Measurements from ENCODE around the gene ING4. TPM values are rescaled to one million over a fixed set of nuclear protein-coding genes. Genes with fewer than 3 reads are reported as not detected.

Gene ING4
- total and polyA plus RNA-seq, 2 of the 13 experiments (the other 11 are each of a cell fraction or from before 2014, with no cell fraction given): 14.4 to 32.4 TPM

DNA sequence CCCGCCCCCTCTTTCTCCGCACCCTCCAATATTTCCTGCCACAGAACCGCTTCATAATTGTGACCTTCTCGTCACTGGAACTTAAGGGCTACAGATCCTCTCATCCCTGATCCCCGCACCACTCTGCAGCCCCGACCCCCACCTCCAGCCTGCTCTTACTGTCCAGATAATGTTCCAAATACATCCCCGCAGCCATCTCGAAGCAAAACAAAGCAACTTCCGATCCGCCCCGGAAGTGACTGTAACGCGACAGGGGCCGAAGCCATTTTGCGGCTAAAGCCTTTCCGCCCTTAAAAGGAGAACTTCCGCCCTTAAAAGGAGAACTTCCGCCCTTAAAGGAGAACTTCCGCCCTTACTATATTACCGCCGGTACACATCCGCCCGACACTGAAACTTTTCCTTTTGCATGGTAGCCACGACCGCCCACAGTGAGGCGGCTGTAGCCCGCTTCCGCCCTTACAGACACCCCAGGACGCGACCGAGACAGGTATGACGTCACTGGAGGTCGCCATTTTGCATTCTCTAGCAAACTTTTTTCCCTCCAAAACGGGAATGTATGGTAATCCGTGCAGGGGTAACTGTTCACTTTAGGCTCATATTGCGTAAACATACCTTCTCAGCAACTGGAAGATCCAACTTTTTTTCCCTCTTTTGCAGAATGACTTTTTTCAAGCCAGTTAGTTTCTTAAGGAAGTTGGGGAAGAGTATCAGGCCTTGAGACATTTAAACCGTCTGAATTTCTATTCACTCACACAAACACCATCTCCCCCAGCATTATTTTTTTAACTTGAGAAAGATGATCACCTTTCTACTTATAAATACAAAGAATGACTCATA is at the start of gene ING4 (continued):
- TF ChIP-seq ZFP90 (CRISPR knock-in tag; IDR thresholded peaks at IDR 0.05; ENCODE audit: borderline replicate concordance) (0 out of 2 replicates have a peak, but pooled peaks have one; percentile 63), ZNF672 (CRISPR knock-in tag; IDR thresholded peaks at IDR 0.05) (no peak), HOXD1 (CRISPR knock-in tag; IDR thresholded peaks at IDR 0.05) (no peak), ARNT (IDR thresholded peaks at IDR 0.05) (no peak), GATA4 (IDR thresholded peaks at IDR 0.05; ENCODE audit: borderline replicate concordance, low read depth) (no peak), PBX3 (CRISPR knock-in tag; IDR thresholded peaks at IDR 0.05; ENCODE audit: borderline replicate concordance) (no peak), ZBTB7B (CRISPR knock-in tag; IDR thresholded peaks at IDR 0.05) (0 out of 2 replicates have a peak, but pooled peaks have one; percentile 14), ZNF800 (CRISPR knock-in tag; IDR thresholded peaks at IDR 0.05) (no peak), SIN3B (IDR thresholded peaks at IDR 0.05; ENCODE audit: low read length) (peak; percentile 88), ZNF83 (CRISPR knock-in tag; IDR thresholded peaks at IDR 0.05; ENCODE audit: borderline replicate concordance) (no peak), ZNF275 (CRISPR knock-in tag; IDR thresholded peaks at IDR 0.05; ENCODE audit: borderline replicate concordance) (no peak; the same call in 1 of the 2 replicates), NFRKB (IDR thresholded peaks at IDR 0.05) (peak; percentile 51; the same call in 1 of the 2 replicates), ZNF816 (CRISPR knock-in tag; IDR thresholded peaks at IDR 0.05; ENCODE audit: borderline replicate concordance) (no peak), HMGXB3 (CRISPR knock-in tag; IDR thresholded peaks at IDR 0.05; ENCODE audit: borderline replicate concordance) (peak; percentile 38; the same call in 1 of the 2 replicates), TRIM22 (IDR thresholded peaks at IDR 0.05) (no peak), ZNF556 (CRISPR knock-in tag; IDR thresholded peaks at IDR 0.05; ENCODE audit: borderline replicate concordance) (no peak), RAD21 (CRISPR knock-in tag; IDR thresholded peaks at IDR 0.05) (0 out of 2 replicates have a peak, but pooled peaks have one; percentile 12)
